HEK293 (cell line): ENCODE data around the gene GRB14.

Source experiments
- CTCF ChIA-PET: fragments of 350-600 bp; formaldehyde crosslinking; extraction: SDS; loops from one replicate; lab custom pipeline; 2021; ENCODE audit warnings: antibody characterized with exemption; lab: Yijun Ruan, JAX
- POLR2A ChIA-PET: fragments of 300-600 bp; formaldehyde crosslinking; extraction: SDS; loops from one replicate; lab custom pipeline; 2020; ENCODE audit warnings: antibody characterized with exemption, inconsistent platforms; lab: Yijun Ruan, JAX
- H3K27ac ChIP-seq: fragments of 200-500 bp; sonication (Bioruptor generic); 2 replicates; pipeline ENCODE4 v1.5.1; 2014; ENCODE audit warnings: low read depth, low read length, control low read depth, inconsistent platforms; ENCODE audit errors: extremely low read depth
- H3K36me3 ChIP-seq, 2 experiments: fragments of 200-500 bp in 1 of 2; sonication (Bioruptor generic) in 1 of 2; 1 replicate in 1 of 2; 2 replicates in 1 of 2; pipeline ENCODE4 v1.5.1; 2014 to 2017; ENCODE audit warnings: inconsistent platforms in 2 of 2, low read length in 2 of 2; ENCODE audit not compliant: control insufficient read depth in 2 of 2, insufficient read depth in 1 of 2
- H3K4me1 ChIP-seq: fragments of 200-500 bp; sonication (Bioruptor generic); 2 replicates; pipeline ENCODE4 v1.5.1; 2014; ENCODE audit warnings: mild to moderate bottlenecking, low read length, inconsistent platforms; ENCODE audit not compliant: control insufficient read depth, insufficient read depth
- H3K4me3 ChIP-seq: 2 replicates; pipeline ENCODE4 v1.5.1; 2011; ENCODE audit warnings: low read depth, mild to moderate bottlenecking, control low read depth, low read length, moderate library complexity
- H3K9me3 ChIP-seq: fragments of 200-500 bp; sonication (Bioruptor generic); 2 replicates; pipeline ENCODE4 v1.5.1; 2014; ENCODE audit warnings: low read depth, low read length, inconsistent platforms; ENCODE audit not compliant: control insufficient read depth, insufficient read depth
- ELK4 ChIP-seq: IDR thresholded peaks from 2 replicates; pipeline ENCODE4 v1.6.1; 2011; ENCODE audit warnings: mild to moderate bottlenecking, low read depth, low read length, borderline replicate concordance
- GLIS1 ChIP-seq: fragments of 450-650 bp; formaldehyde crosslinking; IDR thresholded peaks from 2 replicates; pipeline ENCODE4 v1.5.1; 2016; ENCODE audit warnings: missing biosample characterization, missing genetic modification characterization
- HOXC10 ChIP-seq: sonication (generic); formaldehyde crosslinking; IDR thresholded peaks from 2 replicates; pipeline ENCODE4 v1.8.1; 2023; ENCODE audit warnings: mild to moderate bottlenecking, missing genetic modification reagents
- KLF1 ChIP-seq: fragments of 450-650 bp; formaldehyde crosslinking; IDR thresholded peaks from 2 replicates; pipeline ENCODE4 v1.5.1; 2016; ENCODE audit warnings: missing biosample characterization, missing genetic modification characterization
- KLF10 ChIP-seq: fragments of 450-650 bp; IDR thresholded peaks from 2 replicates; pipeline ENCODE4 v1.5.1; 2018; ENCODE audit warnings: missing biosample characterization, mild to moderate bottlenecking, missing genetic modification characterization
- PRDM2 ChIP-seq: fragments of 450-650 bp; formaldehyde crosslinking; IDR thresholded peaks from 2 replicates; pipeline ENCODE4 v1.5.1; 2016; ENCODE audit warnings: missing biosample characterization, missing genetic modification characterization, borderline replicate concordance
- REPIN1 ChIP-seq: fragments of 450-650 bp; formaldehyde crosslinking; IDR thresholded peaks from 2 replicates; pipeline ENCODE4 v1.5.1; 2017; ENCODE audit warnings: missing biosample characterization, missing genetic modification characterization, low read depth
- SETDB1 ChIP-seq: IDR thresholded peaks from one replicate; pipeline ENCODE4 v1.6.1; 2017; ENCODE audit warnings: mild to moderate bottlenecking, low read length, moderate library complexity, mixed read lengths; ENCODE audit not compliant: insufficient read length
- ZFP41 ChIP-seq: fragments of 450-650 bp; formaldehyde crosslinking; IDR thresholded peaks from 2 replicates; pipeline ENCODE4 v1.5.1; 2016; ENCODE audit warnings: missing biosample characterization, missing genetic modification characterization, borderline replicate concordance
- ZNF138 ChIP-seq: fragments of 450-650 bp; formaldehyde crosslinking; IDR thresholded peaks from 2 replicates; pipeline ENCODE4 v1.5.1; 2016; ENCODE audit warnings: missing biosample characterization, missing genetic modification characterization, borderline replicate concordance
- ZNF155 ChIP-seq: fragments of 450-650 bp; formaldehyde crosslinking; IDR thresholded peaks from 2 replicates; pipeline ENCODE4 v1.5.1; 2016; ENCODE audit warnings: missing biosample characterization, missing genetic modification characterization
- ZNF211 ChIP-seq: fragments of 450-650 bp; formaldehyde crosslinking; IDR thresholded peaks from 2 replicates; pipeline ENCODE4 v1.5.1; 2016; ENCODE audit warnings: low read depth, missing biosample characterization, missing genetic modification characterization
- ZNF426 ChIP-seq: fragments of 450-650 bp; formaldehyde crosslinking; IDR thresholded peaks from 2 replicates; pipeline ENCODE4 v1.5.1; 2017; ENCODE audit warnings: missing biosample characterization, missing genetic modification characterization, mild to moderate bottlenecking, inconsistent platforms, moderate library complexity
- ZNF433 ChIP-seq: fragments of 450-650 bp; formaldehyde crosslinking; IDR thresholded peaks from 2 replicates; pipeline ENCODE4 v1.5.1; 2016; ENCODE audit warnings: missing biosample characterization, missing genetic modification characterization, low read depth
- ZNF473 ChIP-seq: fragments of 450-650 bp; formaldehyde crosslinking; IDR thresholded peaks from 2 replicates; pipeline ENCODE4 v1.5.1; 2017; ENCODE audit warnings: missing biosample characterization, missing genetic modification characterization
- ZNF555 ChIP-seq: fragments of 450-650 bp; formaldehyde crosslinking; conservative IDR thresholded peaks from 2 replicates; pipeline ENCODE4 v1.5.1; 2017; ENCODE audit warnings: missing biosample characterization, mild to moderate bottlenecking, missing genetic modification characterization, inconsistent platforms
- ZNF645 ChIP-seq: fragments of 450-650 bp; formaldehyde crosslinking; IDR thresholded peaks from 2 replicates; pipeline ENCODE4; 2016; ENCODE audit warnings: missing biosample characterization, missing genetic modification characterization
- ZNF837 ChIP-seq: fragments of 450-650 bp; formaldehyde crosslinking; IDR thresholded peaks from 2 replicates; pipeline ENCODE4 v1.5.1; 2016; ENCODE audit warnings: missing biosample characterization, missing genetic modification characterization
- ZXDB ChIP-seq: fragments of 450-650 bp; formaldehyde crosslinking; IDR thresholded peaks from 2 replicates; pipeline ENCODE4 v1.5.1; 2016; ENCODE audit warnings: missing biosample characterization, missing genetic modification characterization
- TF ChIP-seq, protein P1 (sequence below): fragments of 450-650 bp; formaldehyde crosslinking; IDR thresholded peaks from 2 replicates; pipeline ENCODE4 v1.5.1; 2016; ENCODE audit warnings: missing biosample characterization, missing genetic modification characterization
- TF ChIP-seq, protein P2 (sequence below): fragments of 450-650 bp; formaldehyde crosslinking; IDR thresholded peaks from 2 replicates; pipeline ENCODE4 v1.5.1; 2016; ENCODE audit warnings: missing biosample characterization, missing genetic modification characterization

Gene GRB14

GRCh38 chr2:164651361-164651760 lies 30.1 kb upstream of the GRB14 start:
- Histone ChIP-seq H3K4me1 (no peaks in the 10 kb centered on the region), H3K36me3 (no peaks in the 10 kb centered on the region), H3K9me3 (no peaks in the 10 kb centered on the region), H3K27ac (no peak overlapping the region), H3K4me3 (no peak overlapping the region)
- POLR2A ChIA-PET, result no interaction called here
- TF ChIP-seq ZNF433 (tag by site-specific recombination), result no peak
- no peak for TF ChIP-seq ZNF138
- TF ChIP-seq, protein P1, sequence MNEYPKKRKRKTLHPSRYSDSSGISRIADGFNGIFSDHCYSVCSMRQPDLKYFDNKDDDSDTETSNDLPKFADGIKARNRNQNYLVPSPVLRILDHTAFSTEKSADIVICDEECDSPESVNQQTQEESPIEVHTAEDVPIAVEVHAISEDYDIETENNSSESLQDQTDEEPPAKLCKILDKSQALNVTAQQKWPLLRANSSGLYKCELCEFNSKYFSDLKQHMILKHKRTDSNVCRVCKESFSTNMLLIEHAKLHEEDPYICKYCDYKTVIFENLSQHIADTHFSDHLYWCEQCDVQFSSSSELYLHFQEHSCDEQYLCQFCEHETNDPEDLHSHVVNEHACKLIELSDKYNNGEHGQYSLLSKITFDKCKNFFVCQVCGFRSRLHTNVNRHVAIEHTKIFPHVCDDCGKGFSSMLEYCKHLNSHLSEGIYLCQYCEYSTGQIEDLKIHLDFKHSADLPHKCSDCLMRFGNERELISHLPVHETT (tag by site-specific recombination), result no peak
- CTCF ChIA-PET, result no interaction called here

DNA sequence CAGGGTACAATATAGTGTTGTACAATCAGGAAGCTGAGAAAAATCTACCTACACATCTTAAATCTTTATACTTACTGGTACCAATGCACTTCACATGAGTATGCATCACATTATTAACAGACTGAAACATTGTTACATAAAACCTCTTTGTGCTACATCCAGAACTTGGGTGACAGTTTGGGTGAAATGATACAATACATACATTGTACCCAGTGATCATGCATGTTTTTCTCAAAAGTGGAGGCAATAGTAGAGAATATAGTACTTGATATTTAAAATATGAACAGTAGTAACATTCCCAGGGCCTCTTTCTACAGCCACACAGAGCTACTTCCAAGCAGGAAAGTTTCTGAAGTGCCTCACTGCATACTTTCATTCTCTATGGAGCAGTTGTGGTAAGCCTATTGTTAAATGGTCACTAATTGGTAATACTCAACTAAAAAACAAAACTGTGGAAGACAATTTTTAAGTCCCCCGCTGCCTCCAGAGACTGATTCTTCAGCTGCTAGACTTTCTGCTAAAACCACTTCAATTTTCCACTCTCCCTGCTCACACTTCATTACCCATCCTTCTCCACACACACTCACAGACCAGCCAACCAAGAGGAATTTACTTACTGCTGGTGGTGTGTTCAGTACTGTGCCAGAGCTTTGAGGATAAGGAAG lies 22.9 kb upstream of the GRB14 start:
- TF ChIP-seq ZFP41 (tag by site-specific recombination) (no peak), KLF1 (no peak), PRDM2 (no peak), ZNF473 (tag by site-specific recombination) (no peak), GLIS1 (tag by site-specific recombination) (no peak)
- Histone ChIP-seq H3K4me1 (no peaks in the 10 kb centered on the region), H3K4me3 (no peak overlapping the region), H3K36me3 (no peaks in the 10 kb centered on the region), H3K27ac (no peak overlapping the region), H3K9me3 (no peaks in the 10 kb centered on the region)
- ChIA-PET POLR2A (no interaction called here), CTCF (interaction anchor here (0.5 to 1.5 kb wide), 3 partner anchors 44 to 259 kb away, joined by 3 to 5 read pairs (median 4); no protein-coding TSS in a partner anchor)

DNA sequence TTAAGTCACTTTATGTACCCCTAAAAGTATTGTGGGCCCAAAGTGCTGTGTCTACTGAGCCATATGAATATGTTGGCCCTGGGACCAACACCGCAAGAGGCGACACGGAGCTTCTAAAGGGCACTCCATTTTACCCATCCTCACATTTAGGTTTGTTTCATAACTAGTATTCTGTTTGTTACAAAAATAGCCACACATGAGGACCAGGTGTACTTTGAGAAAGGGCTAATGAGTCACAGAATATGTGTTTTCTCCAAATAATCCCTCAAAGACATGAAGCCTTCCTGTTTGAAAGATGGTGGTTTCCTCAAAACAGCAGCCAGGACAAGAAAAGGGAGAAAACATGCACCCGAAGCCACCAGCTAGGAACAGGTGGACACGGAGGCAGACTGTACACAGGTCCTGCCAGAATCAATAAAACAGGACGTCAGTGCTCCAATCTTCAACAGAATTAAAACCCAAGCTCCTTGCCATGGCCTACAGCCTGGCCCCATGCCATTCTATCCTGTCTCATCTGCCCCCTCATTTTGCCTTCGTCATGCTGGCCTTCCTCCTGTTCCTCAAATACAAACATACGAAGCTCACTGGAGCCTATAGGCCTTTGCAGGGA lies 21.8 kb upstream of the GRB14 start:
- ChIA-PET CTCF (interaction anchor here (0.6 kb wide), 1 partner anchor 93 kb away, joined by 3 read pairs; no protein-coding TSS in a partner anchor), POLR2A (no interaction called here)
- no peak overlapping the region for H3K27ac ChIP-seq
- H3K9me3 ChIP-seq, result no peaks in the 10 kb centered on the region
- H3K36me3 ChIP-seq, result no peaks in the 10 kb centered on the region
- H3K4me1 ChIP-seq, result no peaks in the 10 kb centered on the region
- H3K4me3 ChIP-seq, result no peak overlapping the region
- no peak for TF ChIP-seq ZNF555 (tag by site-specific recombination)
- TF ChIP-seq ZNF155 (tag by site-specific recombination), result no peak
- no peak for TF ChIP-seq ZNF645 (tag by site-specific recombination)
- TF ChIP-seq ZXDB (tag by site-specific recombination), result no peak
- TF ChIP-seq ZNF426, result no peak
- no peak for TF ChIP-seq ELK4
- TF ChIP-seq SETDB1, result no peak
- TF ChIP-seq ZNF837 (tag by site-specific recombination), result no peak
- no peak for TF ChIP-seq REPIN1 (tag by site-specific recombination)
- TF ChIP-seq, protein P2, sequence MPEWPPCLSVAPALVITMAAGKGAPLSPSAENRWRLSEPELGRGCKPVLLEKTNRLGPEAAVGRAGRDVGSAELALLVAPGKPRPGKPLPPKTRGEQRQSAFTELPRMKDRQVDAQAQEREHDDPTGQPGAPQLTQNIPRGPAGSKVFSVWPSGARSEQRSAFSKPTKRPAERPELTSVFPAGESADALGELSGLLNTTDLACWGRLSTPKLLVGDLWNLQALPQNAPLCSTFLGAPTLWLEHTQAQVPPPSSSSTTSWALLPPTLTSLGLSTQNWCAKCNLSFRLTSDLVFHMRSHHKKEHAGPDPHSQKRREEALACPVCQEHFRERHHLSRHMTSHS (tag by site-specific recombination), result no peak
- no peak for TF ChIP-seq KLF10 (tag by site-specific recombination)
- TF ChIP-seq ZNF211 (tag by site-specific recombination), result no peak
- TF ChIP-seq HOXC10 (CRISPR knock-in tag), result no peak
